Glomerular visceral epithelial cell (primary cell): ENCODE measurements around the gene NPW.
"Not testable (repeated sequence)": the region's sequence is repeated elsewhere in the genome, so short reads cannot be mapped to it uniquely, and the experiment has no call there.

ENCODE experiments used
- DNase-seq: peaks from one replicate; pipeline ENCODE4 v3.0.0-alpha.2; 2016; ENCODE audit errors: extremely low spot score

NPW gene

GRCh38 chr16:2001456-2002355 is 17.9 kb upstream of the NPW start:
- DNase-seq = no peak

- no peak for DNase-seq
Measured at GRCh38 chr16:2002406-2003230, 17.0 kb upstream of the NPW start.

- DNase-seq = no peak
Measured at GRCh38 chr16:2003231-2003826, 16.3 kb upstream of the NPW start.

GRCh38 chr16:2003827-2004641 is 15.6 kb upstream of the NPW start:
- DNase-seq = peak; percentile 73

GRCh38 chr16:2004795-2005517 is 14.6 kb upstream of the NPW start:
- no peak for DNase-seq

GRCh38 chr16:2005646-2006045 is 13.9 kb upstream of the NPW start:
- no peak for DNase-seq

GRCh38 chr16:2006317-2006716 is 13.3 kb upstream of the NPW start:
- DNase-seq = no peak

- no peak for DNase-seq
Measured at GRCh38 chr16:2007081-2007836, 12.3 kb upstream of the NPW start.

- peak; percentile 84 for DNase-seq
Measured at GRCh38 chr16:2008009-2008526, 11.5 kb upstream of the NPW start.

GRCh38 chr16:2008631-2009163 is 10.9 kb upstream of the NPW start:
- no peak for DNase-seq

- DNase-seq = peak; percentile 22
Measured at GRCh38 chr16:2009164-2009711, 10.3 kb upstream of the NPW start.

- DNase-seq = peak; percentile 80
Measured at GRCh38 chr16:2009791-2010510, 9.6 kb upstream of the NPW start, which contains the start of gene ZNF598. Gene ZNF598 (minus strand): TSS chr16:2009821.

GRCh38 chr16:2011726-2012125 is 7.9 kb upstream of the NPW start:
- not testable (repeated sequence) for DNase-seq

- no peak for DNase-seq
Measured at GRCh38 chr16:2013527-2013926, 6.1 kb upstream of the NPW start.

- no peak for DNase-seq
Measured at GRCh38 chr16:2015117-2015946, 4.3 kb upstream of the NPW start.

GRCh38 chr16:2015947-2016208 is 3.7 kb upstream of the NPW start:
- DNase-seq = no peak

- DNase-seq = no peak
Measured at GRCh38 chr16:2016407-2016922, 3.1 kb upstream of the NPW start.
